Endothelial cell of umbilical vein (primary cell): ENCODE measurements around the gene ARHGEF10L. TPM values are rescaled to one million over a fixed set of nuclear protein-coding genes. Genes with fewer than 3 reads are reported as not detected.

Source experiments
- BruUV-seq: library from RNA; stranded (reverse); fragments of 400-500 nt; replicated peaks from 2 replicates; lab custom pipeline; 2021; lab: Mats Ljungman, UMichigan
- CTCF ChIA-PET: fragments of 300-600, 350-600 bp; sonication (Branson Sonifier 250); formaldehyde crosslinking; loops from one replicate; lab custom pipeline; 2021; ENCODE audit warnings: antibody characterized with exemption, inconsistent platforms; lab: Charles Lee
- POLR2A ChIA-PET: fragments of 300-600, 350-600 bp; sonication (Branson Sonifier 250); formaldehyde crosslinking; loops from one replicate; lab custom pipeline; 2021; ENCODE audit warnings: antibody characterized with exemption, inconsistent platforms; lab: Charles Lee
- DNase-seq: peaks from one replicate; pipeline ENCODE4 v3.0.0-alpha.2; 2011; ENCODE audit warnings: low read depth, low spot score
- FAIRE-seq: peaks from 2 replicates; lab custom pipeline; 2011; peaks lifted over from hg19 to GRCh38; lab: Jason Lieb, UNC
- H2AFZ ChIP-seq: 2 replicates; pipeline ENCODE4 v1.6.0; 2012; ENCODE audit warnings: low read depth, low read length, control low read depth, inconsistent platforms
- H3K27ac ChIP-seq: 2 replicates; pipeline ENCODE4 v1.5.1; 2011; ENCODE audit warnings: low read depth, mild to moderate bottlenecking, control low read depth, low read length, moderate library complexity; ENCODE audit not compliant: insufficient read depth
- H3K27me3 ChIP-seq, 2 experiments: 2 replicates each; pipeline versions ENCODE4 v1.6.0 to v1.6.1; 2011; ENCODE audit warnings: low read length in 2 of 2, mixed read lengths in 1 of 2; ENCODE audit not compliant: control insufficient read depth in 2 of 2, insufficient read depth in 2 of 2
- H3K36me3 ChIP-seq, 2 experiments: 2 replicates in 1 of 2; 3 replicates in 1 of 2; pipeline ENCODE4 v1.5.1; 2011; ENCODE audit warnings: low read length in 2 of 2, mild to moderate bottlenecking in 1 of 2, moderate library complexity in 1 of 2; ENCODE audit not compliant: control insufficient read depth in 2 of 2, insufficient read depth in 2 of 2; ENCODE audit errors: extremely low read depth in 1 of 2
- H3K4me1 ChIP-seq: 3 replicates; pipeline ENCODE4 v1.5.1; 2011; ENCODE audit warnings: mild to moderate bottlenecking, low read length; ENCODE audit not compliant: control insufficient read depth, insufficient read depth; ENCODE audit errors: extremely low read depth
- H3K4me2 ChIP-seq: 2 replicates; pipeline ENCODE4 v1.6.1; 2011; ENCODE audit warnings: low read length, control low read depth, mixed read lengths; ENCODE audit not compliant: insufficient read depth
- H3K4me3 ChIP-seq, 3 experiments: fragments of 200-600 bp in 1 of 3; sonication (generic), shearing (Covaris generic) in 1 of 3; replicated peaks in 1 of 3; 2 replicates each; pipeline ENCODE4 v1.5.1; 2011 to 2016; ENCODE audit warnings: control low read depth in 3 of 3, low read length in 3 of 3, mild to moderate bottlenecking in 2 of 3, inconsistent platforms in 1 of 3, low read depth in 1 of 3, moderate library complexity in 1 of 3; ENCODE audit not compliant: insufficient read depth in 1 of 3
- H3K79me2 ChIP-seq: 2 replicates; pipeline ENCODE4 v1.6.0; 2012; ENCODE audit warnings: low read length, inconsistent platforms; ENCODE audit not compliant: control insufficient read depth, insufficient read depth
- H3K9ac ChIP-seq: replicated peaks from 2 replicates; pipeline ENCODE3; 2011; ENCODE audit warnings: low read length, control low read depth; ENCODE audit not compliant: insufficient read depth; ENCODE audit errors: extremely low read depth
- H3K9me1 ChIP-seq: replicated peaks from 3 replicates; pipeline ENCODE4 v1.6.0; 2011; ENCODE audit warnings: mild to moderate bottlenecking, low read length; ENCODE audit not compliant: control insufficient read depth, insufficient read depth; ENCODE audit errors: extremely low read depth
- H3K9me3 ChIP-seq: replicated peaks from 2 replicates; pipeline ENCODE4 v1.5.1; 2012; ENCODE audit warnings: low read length, inconsistent platforms; ENCODE audit not compliant: control insufficient read depth, insufficient read depth
- H4K20me1 ChIP-seq: replicated peaks from 2 replicates; pipeline ENCODE3; 2011; ENCODE audit warnings: mild to moderate bottlenecking, low read length; ENCODE audit not compliant: control insufficient read depth, insufficient read depth; ENCODE audit errors: extremely low read depth
- EZH2 ChIP-seq: IDR thresholded peaks from 2 replicates; pipeline ENCODE4 v1.6.1; 2012; ENCODE audit warnings: borderline replicate concordance, low read depth, mild to moderate bottlenecking, moderate library complexity, low read length, inconsistent platforms; ENCODE audit not compliant: severe bottlenecking
- FOS ChIP-seq: IDR thresholded peaks from 2 replicates; pipeline ENCODE4 v1.6.1; 2011; ENCODE audit warnings: mild to moderate bottlenecking, low read length, moderate library complexity, borderline replicate concordance; ENCODE audit not compliant: insufficient read depth
- GATA2 ChIP-seq: IDR thresholded peaks from 2 replicates; pipeline ENCODE4 v1.7.0; 2011; ENCODE audit warnings: low read depth, mild to moderate bottlenecking, moderate library complexity, mixed read lengths, low read length; ENCODE audit not compliant: insufficient read length, insufficient read depth
- JUN ChIP-seq: IDR thresholded peaks from 2 replicates; pipeline ENCODE4 v1.6.1; 2011; ENCODE audit warnings: borderline replicate concordance, low read depth; ENCODE audit not compliant: insufficient read length, insufficient read depth
- MYC ChIP-seq: IDR thresholded peaks from one replicate; pipeline ENCODE4 v1.6.1; 2011; ENCODE audit warnings: mild to moderate bottlenecking, low read depth, low read length
- POLR2A ChIP-seq: IDR thresholded peaks from 2 replicates; pipeline ENCODE4 v1.6.1; 2012; ENCODE audit warnings: low read depth, mild to moderate bottlenecking, control low read depth, low read length
- POLR2AphosphoS5 ChIP-seq: IDR thresholded peaks from 2 replicates; pipeline ENCODE4 v1.6.1; 2012; ENCODE audit warnings: low read depth, mild to moderate bottlenecking, control low read depth, low read length, moderate library complexity; ENCODE audit not compliant: insufficient read depth
- dilution Hi-C: fragments of 300-500 bp; cut with MboI; formaldehyde crosslinking; loops from one replicate; pipeline ENCODE4 v1.15.0; 2019; ENCODE audit warnings: low sequenced_read_pairs; ENCODE audit not compliant: extremely low pct_ligation_motif_present
- intact Hi-C: fragments of 100-400 bp; cut with micrococcal nuclease; formaldehyde crosslinking; loops from one replicate; pipeline ENCODE4 v1.10.0; 2022
- polyA plus RNA-seq, 4 experiments: library from polyadenylated mRNA; depleted of rRNA in 3 of 4; stranded (reverse) in 3 of 4; unstranded in 1 of 4; fragments of >200 nt; gene quantifications; 2 replicates each; pipeline versions ENCODE4 v1.2.1 to v1.2.3, GENCODE V29; 2011 to 2012; ENCODE audit warnings: missing spikeins in 1 of 4
- total RNA-seq: library from RNA; stranded (reverse); gene quantifications from 2 replicates; pipeline ENCODE4 v1.2.3, GENCODE V29; 2021
- TF ChIP-seq, protein P1 (sequence below): IDR thresholded peaks from 2 replicates; pipeline ENCODE4 v1.6.1; 2011; ENCODE audit not compliant: insufficient read depth, insufficient read length
- TF ChIP-seq, protein P2 (sequence below), 2 donors: IDR thresholded peaks; 1 replicate in 1 of 2; 2 replicates in 1 of 2; pipeline ENCODE4 v1.5.1; 2011; ENCODE audit warnings: low read length in 2 of 2, mild to moderate bottlenecking in 2 of 2, moderate library complexity in 2 of 2, control low read depth in 1 of 2, inconsistent platforms in 1 of 2, low read depth in 1 of 2; ENCODE audit not compliant: insufficient read depth in 1 of 2; ENCODE audit errors: extremely low read depth in 1 of 2

Gene ARHGEF10L
- total and polyA plus RNA-seq, 2 donors (not counting 3 experiments of a cell fraction or from before 2014, with no cell fraction given), result 1.9 to 5.2 TPM

DNA sequence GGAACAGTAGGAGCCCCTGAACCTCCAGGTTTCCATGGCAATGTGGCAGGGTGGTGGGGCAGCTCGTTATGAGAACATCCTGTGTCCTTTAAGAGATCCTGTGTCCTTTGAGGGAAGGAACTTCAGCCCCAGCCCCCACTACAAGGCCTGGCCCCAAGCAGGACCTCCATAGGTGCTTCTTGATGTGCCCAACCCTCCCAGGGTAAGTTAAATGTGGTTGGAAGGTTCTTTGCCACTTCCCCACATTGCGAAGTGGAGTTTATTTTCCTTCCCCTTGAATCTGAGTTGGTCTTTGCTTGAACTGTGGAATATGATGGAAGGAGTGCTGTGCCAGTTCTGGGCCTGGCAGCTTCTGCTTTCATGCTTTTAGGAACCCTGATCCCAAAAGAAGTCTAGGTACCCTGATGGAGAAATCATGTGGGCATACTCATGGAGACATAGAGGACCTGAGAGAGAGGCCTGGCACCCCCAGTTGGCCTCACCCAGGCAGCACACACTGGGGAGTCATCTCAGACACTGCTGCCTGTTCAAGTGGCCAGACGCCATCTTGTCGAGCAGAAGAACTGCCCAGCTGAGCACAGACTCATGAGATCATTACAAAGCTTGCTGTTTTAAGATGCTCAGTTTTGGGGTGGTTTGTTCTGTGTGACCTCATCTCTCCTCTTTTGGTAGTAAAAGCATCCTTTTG is 171.5 kb downstream of the ARHGEF10L start:
- Histone ChIP-seq H3K9ac (no peak overlapping the region), H2AFZ (no peak overlapping the region), H3K36me3 (no peaks in the 10 kb centered on the region), H3K79me2 (no peaks in the 10 kb centered on the region), H3K9me3 (no peaks in the 10 kb centered on the region), H3K4me1 (no peaks in the 10 kb centered on the region), H3K9me1 (no peaks in the 10 kb centered on the region), H3K4me3 (no peak overlapping the region), H4K20me1 (no peaks in the 10 kb centered on the region), H3K4me2 (no peak overlapping the region), H3K27ac (no peak overlapping the region), H3K27me3 (no peaks in the 10 kb centered on the region)
- CTCF ChIA-PET, result no interaction called here
- BruUV-seq, result no TSS peak
- FAIRE-seq, result no peak
- DNase-seq, result no peak
- intact Hi-C loops (no loop called here), dilution Hi-C loops (no loop called here)
- POLR2A ChIA-PET, result no interaction called here
- TF ChIP-seq POLR2A (no peak), POLR2AphosphoS5 (no peak), EZH2 (no peak), GATA2 (no peak), JUN (no peak), MYC (no peak), FOS (no peak)
- TF ChIP-seq, protein P1, sequence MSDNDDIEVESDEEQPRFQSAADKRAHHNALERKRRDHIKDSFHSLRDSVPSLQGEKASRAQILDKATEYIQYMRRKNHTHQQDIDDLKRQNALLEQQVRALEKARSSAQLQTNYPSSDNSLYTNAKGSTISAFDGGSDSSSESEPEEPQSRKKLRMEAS, result no peak
- TF ChIP-seq, protein P2, sequence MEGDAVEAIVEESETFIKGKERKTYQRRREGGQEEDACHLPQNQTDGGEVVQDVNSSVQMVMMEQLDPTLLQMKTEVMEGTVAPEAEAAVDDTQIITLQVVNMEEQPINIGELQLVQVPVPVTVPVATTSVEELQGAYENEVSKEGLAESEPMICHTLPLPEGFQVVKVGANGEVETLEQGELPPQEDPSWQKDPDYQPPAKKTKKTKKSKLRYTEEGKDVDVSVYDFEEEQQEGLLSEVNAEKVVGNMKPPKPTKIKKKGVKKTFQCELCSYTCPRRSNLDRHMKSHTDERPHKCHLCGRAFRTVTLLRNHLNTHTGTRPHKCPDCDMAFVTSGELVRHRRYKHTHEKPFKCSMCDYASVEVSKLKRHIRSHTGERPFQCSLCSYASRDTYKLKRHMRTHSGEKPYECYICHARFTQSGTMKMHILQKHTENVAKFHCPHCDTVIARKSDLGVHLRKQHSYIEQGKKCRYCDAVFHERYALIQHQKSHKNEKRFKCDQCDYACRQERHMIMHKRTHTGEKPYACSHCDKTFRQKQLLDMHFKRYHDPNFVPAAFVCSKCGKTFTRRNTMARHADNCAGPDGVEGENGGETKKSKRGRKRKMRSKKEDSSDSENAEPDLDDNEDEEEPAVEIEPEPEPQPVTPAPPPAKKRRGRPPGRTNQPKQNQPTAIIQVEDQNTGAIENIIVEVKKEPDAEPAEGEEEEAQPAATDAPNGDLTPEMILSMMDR (IDR thresholded peaks at IDR 0.05; ENCODE audit: extremely low read depth in 1 of 2, insufficient read depth in 1 of 2, low read depth in 1 of 2, low read length in 2 of 2), result no peak
